H9 (cell line): ENCODE data around the gene DHX58. TPM values are rescaled to one million over a fixed set of nuclear protein-coding genes. Genes with fewer than 3 reads are reported as not detected.

ENCODE experiments used
- DNase-seq: peaks from one replicate; pipeline ENCODE4 v3.0.0-alpha.2; 2017
- H2AFZ ChIP-seq: one replicate; pipeline ENCODE4 v1.6.1; 2013; ENCODE audit warnings: mild to moderate bottlenecking, low read length, control low read depth, moderate library complexity
- H2AK5ac ChIP-seq: 2 replicates; pipeline ENCODE4 v1.6.1; 2013; ENCODE audit warnings: low read length, control low read depth, mixed read lengths; ENCODE audit not compliant: insufficient read length
- H2BK120ac ChIP-seq: one replicate; pipeline ENCODE4 v1.6.1; 2013; ENCODE audit warnings: low read depth, mild to moderate bottlenecking, low read length, control low read depth, inconsistent platforms; ENCODE audit not compliant: poor library complexity, severe bottlenecking
- H2BK12ac ChIP-seq: 2 replicates; pipeline ENCODE4 v1.6.1; 2013; ENCODE audit warnings: low read length, control low read depth, mixed read lengths, low read depth; ENCODE audit not compliant: insufficient read length
- H2BK15ac ChIP-seq: 2 replicates; pipeline ENCODE4 v1.6.1; 2013; ENCODE audit warnings: low read depth, low read length, control low read depth
- H2BK20ac ChIP-seq: one replicate; pipeline ENCODE4 v1.6.1; 2013; ENCODE audit warnings: low read depth, mild to moderate bottlenecking, low read length, control low read depth, inconsistent platforms; ENCODE audit not compliant: poor library complexity, severe bottlenecking
- H2BK5ac ChIP-seq: 2 replicates; pipeline ENCODE4 v1.6.1; 2013; ENCODE audit warnings: low read length, control low read depth, mixed read lengths; ENCODE audit not compliant: insufficient read length
- H3K14ac ChIP-seq: 2 replicates; pipeline ENCODE4 v1.6.1; 2013; ENCODE audit warnings: low read length, control low read depth; ENCODE audit not compliant: insufficient read depth
- H3K18ac ChIP-seq: 2 replicates; pipeline ENCODE4 v1.6.1; 2013; ENCODE audit warnings: low read depth, mild to moderate bottlenecking, mixed read lengths, low read length, control low read depth; ENCODE audit not compliant: insufficient read length
- H3K23ac ChIP-seq: 2 replicates; pipeline ENCODE4 v1.6.1; 2013; ENCODE audit warnings: low read length, control low read depth, mixed read lengths, low read depth; ENCODE audit not compliant: insufficient read length
- H3K23me2 ChIP-seq: 2 replicates; pipeline ENCODE4 v1.6.1; 2013; ENCODE audit warnings: low read depth, mild to moderate bottlenecking, mixed read lengths, low read length, control low read depth; ENCODE audit not compliant: insufficient read length, poor library complexity, severe bottlenecking
- H3K27ac ChIP-seq: 2 replicates; pipeline ENCODE4 v1.5.1; 2013; ENCODE audit warnings: low read length, control low read depth, mixed read lengths, low read depth; ENCODE audit not compliant: insufficient read length
- H3K27me3 ChIP-seq: 2 replicates; pipeline ENCODE4 v1.6.1; 2013; ENCODE audit warnings: low read length, control low read depth, inconsistent platforms; ENCODE audit not compliant: insufficient read depth
- H3K4ac ChIP-seq: 2 replicates; pipeline ENCODE4 v1.6.1; 2013; ENCODE audit warnings: low read depth, mild to moderate bottlenecking, control low read depth, inconsistent platforms, low read length, moderate library complexity
- H3K4me1 ChIP-seq: 2 replicates; pipeline ENCODE4 v1.6.1; 2013; ENCODE audit warnings: low read length, control low read depth, inconsistent platforms; ENCODE audit not compliant: insufficient read depth
- H3K4me2 ChIP-seq: 2 replicates; pipeline ENCODE4 v1.6.1; 2013; ENCODE audit warnings: low read length, control low read depth, mixed read lengths; ENCODE audit not compliant: insufficient read length, insufficient read depth
- H3K56ac ChIP-seq: 2 replicates; pipeline ENCODE4 v1.6.1; 2013; ENCODE audit warnings: low read depth, mild to moderate bottlenecking, mixed read lengths, low read length, control low read depth; ENCODE audit not compliant: insufficient read length
- H3K79me1 ChIP-seq: 2 replicates; pipeline ENCODE4 v1.6.1; 2013; ENCODE audit warnings: low read depth, mild to moderate bottlenecking, moderate library complexity, low read length, control low read depth, inconsistent platforms; ENCODE audit not compliant: insufficient read depth, poor library complexity, severe bottlenecking
- H3K79me2 ChIP-seq: 2 replicates; pipeline ENCODE4 v1.6.1; 2013; ENCODE audit warnings: low read length, control low read depth, inconsistent platforms; ENCODE audit not compliant: insufficient read depth
- H3K9ac ChIP-seq: 2 replicates; pipeline ENCODE4 v1.6.1; 2013; ENCODE audit warnings: low read length, control low read depth, mixed read lengths; ENCODE audit not compliant: insufficient read length; ENCODE audit errors: extremely low read depth
- H3K9me3 ChIP-seq: one replicate; pipeline ENCODE4 v1.6.1; 2013; ENCODE audit warnings: low read depth, low read length, inconsistent platforms; ENCODE audit not compliant: control insufficient read depth
- H3T11ph ChIP-seq: one replicate; pipeline ENCODE4 v1.6.1; 2013; ENCODE audit warnings: mild to moderate bottlenecking, low read length, control low read depth, inconsistent platforms
- H4K20me1 ChIP-seq: one replicate; pipeline ENCODE4 v1.6.1; 2013; ENCODE audit not compliant: control insufficient read depth, insufficient read length, insufficient read depth
- H4K5ac ChIP-seq: 2 replicates; pipeline ENCODE4 v1.6.1; 2013; ENCODE audit warnings: low read depth, mild to moderate bottlenecking, mixed read lengths, low read length, control low read depth; ENCODE audit not compliant: insufficient read length
- H4K8ac ChIP-seq: replicated peaks from 2 replicates; pipeline ENCODE4 v1.6.1; 2013; ENCODE audit warnings: low read length, control low read depth, mixed read lengths, low read depth; ENCODE audit not compliant: insufficient read length
- H4K91ac ChIP-seq: 2 replicates; pipeline ENCODE4 v1.6.1; 2013; ENCODE audit warnings: low read depth, mild to moderate bottlenecking, moderate library complexity, mixed read lengths, low read length, control low read depth; ENCODE audit not compliant: insufficient read length
- H3K27ac Mint-ChIP-seq, 3 experiments: 2 replicates in 2 of 3; 3 replicates in 1 of 3; pipeline ENCODE4 v1.8.0; 2020 to 2021; ENCODE audit warnings: mixed read lengths in 3 of 3, mild to moderate bottlenecking in 1 of 3, moderate library complexity in 1 of 3
- H3K27me3 Mint-ChIP-seq: 2 replicates; pipeline ENCODE4 v1.8.0; 2021; ENCODE audit warnings: low read depth, mild to moderate bottlenecking, moderate library complexity, mixed read lengths
- H3K36me3 Mint-ChIP-seq, 3 experiments: 2 replicates in 2 of 3; 3 replicates in 1 of 3; pipeline ENCODE4 v1.8.0; 2020 to 2021; ENCODE audit warnings: low read depth in 3 of 3, mixed read lengths in 3 of 3; ENCODE audit not compliant: insufficient read depth in 1 of 3
- H3K4me1 Mint-ChIP-seq, 2 experiments: 2 replicates each; pipeline ENCODE4 v1.8.0; 2020; ENCODE audit warnings: mixed read lengths in 2 of 2
- H3K4me3 Mint-ChIP-seq, 2 experiments: 2 replicates in 1 of 2; 3 replicates in 1 of 2; pipeline ENCODE4 v1.8.0; 2020 to 2021; ENCODE audit warnings: mild to moderate bottlenecking in 2 of 2, mixed read lengths in 2 of 2, moderate library complexity in 1 of 2
- H3K9me3 Mint-ChIP-seq, 2 experiments: 2 replicates in 1 of 2; 3 replicates in 1 of 2; pipeline ENCODE4 v1.8.0; 2020; ENCODE audit warnings: mild to moderate bottlenecking in 2 of 2, mixed read lengths in 2 of 2, moderate library complexity in 1 of 2
- CTCF ChIP-seq: fragments of 200-600 bp; sonication (generic); conservative IDR thresholded peaks from 3 replicates; pipeline ENCODE4 v1.8.0; 2021; ENCODE audit warnings: antibody characterized with exemption, mild to moderate bottlenecking
- WGBS: extraction: QIAGEN DNeasy Blood & Tissue Kit; methylation state at CpG from one replicate; pipeline ENCODE4 v1.1.7; 2013; ENCODE audit warnings: missing lambda C conversion rate, low lambda C conversion rate, mixed read lengths; ENCODE audit not compliant: insufficient read length; ENCODE audit errors: extremely low coverage; 5-methylcytosine and 5-hydroxymethylcytosine counted together
- total RNA-seq: library from RNA; stranded (reverse); gene quantifications from 2 replicates; pipeline ENCODE4 v1.2.1, GENCODE V29; 2021

The DHX58 gene
- total RNA-seq, 1 experiment from 2014 or later, result 3.9 TPM

DNA sequence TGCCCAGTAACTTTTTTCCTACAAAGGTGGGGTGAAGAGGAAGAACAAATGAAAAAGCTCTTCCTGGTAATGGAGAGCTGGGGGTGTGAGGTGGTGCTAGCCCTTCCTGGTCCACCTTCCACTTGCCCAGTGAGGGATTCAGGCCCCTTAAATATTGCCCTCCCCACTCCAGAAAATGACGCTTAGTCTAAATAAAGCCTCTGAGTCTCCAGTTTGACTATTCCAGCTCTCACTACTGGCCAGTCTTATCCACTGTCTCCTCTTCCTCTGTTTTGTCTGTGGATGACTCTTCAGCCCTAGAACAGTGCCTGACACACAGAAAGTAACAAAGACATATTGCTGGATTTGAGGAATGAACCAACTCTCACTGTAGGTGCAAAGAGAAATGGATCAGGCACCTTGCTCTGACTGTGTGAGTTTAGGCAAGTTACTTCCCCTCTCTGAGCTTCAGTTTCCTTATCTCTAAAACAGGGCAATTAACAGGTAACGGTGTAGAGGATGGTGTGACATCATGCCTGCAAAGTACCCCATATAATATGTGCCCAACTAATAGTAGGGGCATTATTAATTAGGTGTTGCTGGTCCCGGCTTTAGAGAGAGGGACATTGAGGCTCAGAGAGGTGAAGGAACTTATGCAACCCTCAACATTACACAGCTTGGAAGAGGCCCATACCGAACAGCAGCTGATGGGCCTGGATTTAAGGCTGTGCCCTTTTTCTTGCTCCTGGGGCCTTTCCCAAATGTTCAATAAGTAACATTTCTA lies 35.5 kb downstream of the DHX58 start:
- H3K4me1 Mint-ChIP-seq, result peaks cover 9 to 18% of the 10 kb centered on the region in 2 experiments
- Histone ChIP-seq H3K4me1 (no peaks in the 10 kb centered on the region), H3K9ac (no peak overlapping the region), H4K91ac (no peak overlapping the region), H3K14ac (no peak overlapping the region), H3K23me2 (peaks cover 6% of the 10 kb centered on the region), H4K5ac (no peak overlapping the region), H4K20me1 (no peaks in the 10 kb centered on the region), H3K27ac (no peak overlapping the region), H4K8ac (no peak overlapping the region), H2AK5ac (no peak overlapping the region), H3K56ac (no peak overlapping the region), H2BK15ac (no peak overlapping the region), H2BK120ac (no peak overlapping the region), H3K79me1 (no peaks in the 10 kb centered on the region), H3K27me3 (no peaks in the 10 kb centered on the region), H3K23ac (no peak overlapping the region), H3K79me2 (no peaks in the 10 kb centered on the region), H2BK20ac (no peak overlapping the region), H3K4me2 (no peak overlapping the region), H3K9me3 (no peaks in the 10 kb centered on the region), H2BK12ac (no peak overlapping the region), H2AFZ (no peak overlapping the region), H2BK5ac (no peak overlapping the region), H3K4ac (no peak overlapping the region), H3T11ph (no peak overlapping the region), H3K18ac (no peak overlapping the region)
- H3K4me3 Mint-ChIP-seq, result no peak overlapping the region
- H3K27me3 Mint-ChIP-seq, result peaks cover 6% of the 10 kb centered on the region
- no peak for DNase-seq
- no peaks in the 10 kb centered on the region for H3K9me3 Mint-ChIP-seq
- H3K36me3 Mint-ChIP-seq, result no peaks in the 10 kb centered on the region; a peak in 1 of 7 replicates
- WGBS, result no CpG with 5 or more reads among the region's 4 CpGs
- TF ChIP-seq CTCF, result no peak
- H3K27ac Mint-ChIP-seq, result no peak overlapping the region
